ENCODE results near the gene NUDT14. TPM values are rescaled to one million over a fixed set of nuclear protein-coding genes. Genes with fewer than 3 reads are reported as not detected.

The NUDT14 gene
- total RNA-seq, 1 donor from 2014 or later: 77.4 TPM

- DNase-seq: no peak
Measured at GRCh38 chr14:105145381-105146180, 35.5 kb downstream of the NUDT14 start.

DNA sequence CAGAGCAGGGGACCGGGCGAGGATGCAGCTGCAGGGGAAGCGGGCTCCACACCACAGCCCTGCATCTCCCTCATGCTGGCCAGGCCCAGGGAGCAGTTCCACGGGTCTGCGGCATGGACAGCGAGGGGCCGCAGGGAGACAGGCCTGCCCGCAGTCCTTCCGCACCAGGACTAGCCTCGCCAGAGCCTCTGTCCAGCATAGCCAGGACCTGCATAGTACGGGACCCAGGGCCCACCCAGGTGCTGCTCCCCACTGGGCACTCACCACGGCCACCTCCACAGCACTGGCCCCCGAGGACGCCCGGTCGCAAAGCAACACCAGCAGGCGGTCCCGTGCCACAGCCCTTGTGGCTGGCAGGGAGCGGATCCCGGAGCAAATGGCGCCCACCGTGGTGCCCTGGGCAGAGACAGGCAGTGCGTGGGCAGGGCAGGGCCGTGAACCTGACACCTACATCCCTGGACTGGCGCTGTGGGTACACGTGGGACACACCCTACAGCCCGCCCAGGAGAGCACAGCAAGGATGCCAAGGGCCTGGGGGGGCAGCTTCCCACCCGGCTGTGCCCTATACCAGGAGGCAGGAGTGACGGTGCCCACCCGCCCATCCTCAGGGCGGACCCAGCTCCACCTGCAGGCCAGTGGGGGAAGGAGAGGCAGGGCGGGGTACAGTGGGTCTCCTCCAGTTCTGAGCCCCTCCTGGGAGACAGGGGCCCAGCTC is 36.3 kb downstream of the NUDT14 start:
- no peak for DNase-seq

GRCh38 chr14:105144026-105144665 is 37.0 kb downstream of the NUDT14 start:
- no peak for DNase-seq

- no peak for DNase-seq
Measured at GRCh38 chr14:105143451-105144025, 37.6 kb downstream of the NUDT14 start.

DNA sequence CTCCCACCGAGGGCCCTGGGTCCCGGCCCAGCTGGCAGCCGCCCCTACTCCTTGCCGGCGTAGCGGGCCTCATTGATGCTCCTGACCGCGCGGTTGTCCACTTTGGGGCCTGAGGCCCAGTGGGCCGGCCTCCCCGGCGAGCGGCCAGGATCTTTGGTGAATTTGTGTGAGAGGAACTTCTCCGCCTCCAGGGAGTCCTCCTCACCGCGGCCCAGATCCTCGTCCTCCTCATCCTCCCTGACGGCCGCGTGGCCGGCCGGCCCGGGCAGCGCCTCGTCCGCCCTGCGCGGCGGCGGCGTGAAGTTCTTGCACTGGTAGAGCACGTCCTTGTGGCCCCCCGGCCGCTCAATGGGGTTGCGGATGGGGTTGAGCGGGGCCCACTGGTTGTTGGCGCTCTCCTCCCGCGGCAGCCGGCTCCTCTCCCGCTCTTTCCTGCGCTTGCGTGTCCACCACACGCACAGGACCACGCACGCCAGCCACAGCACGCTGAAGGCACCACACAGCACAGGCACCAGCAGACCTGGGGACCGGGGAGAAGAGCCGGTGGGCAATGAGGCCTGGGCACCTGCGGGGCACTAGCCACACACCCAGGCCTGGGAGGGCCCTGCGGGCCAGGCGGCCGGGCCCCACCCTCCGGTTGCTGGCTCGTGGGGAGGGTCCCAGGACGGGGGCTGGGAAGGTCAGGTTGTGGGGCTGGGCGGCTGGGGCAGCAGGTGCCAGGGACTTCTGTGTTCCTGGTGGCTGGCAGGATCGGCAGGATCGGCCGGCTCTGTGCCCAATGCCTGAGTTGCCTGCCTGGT is 38.3 kb downstream of the NUDT14 start:
- no peak for DNase-seq

DNA sequence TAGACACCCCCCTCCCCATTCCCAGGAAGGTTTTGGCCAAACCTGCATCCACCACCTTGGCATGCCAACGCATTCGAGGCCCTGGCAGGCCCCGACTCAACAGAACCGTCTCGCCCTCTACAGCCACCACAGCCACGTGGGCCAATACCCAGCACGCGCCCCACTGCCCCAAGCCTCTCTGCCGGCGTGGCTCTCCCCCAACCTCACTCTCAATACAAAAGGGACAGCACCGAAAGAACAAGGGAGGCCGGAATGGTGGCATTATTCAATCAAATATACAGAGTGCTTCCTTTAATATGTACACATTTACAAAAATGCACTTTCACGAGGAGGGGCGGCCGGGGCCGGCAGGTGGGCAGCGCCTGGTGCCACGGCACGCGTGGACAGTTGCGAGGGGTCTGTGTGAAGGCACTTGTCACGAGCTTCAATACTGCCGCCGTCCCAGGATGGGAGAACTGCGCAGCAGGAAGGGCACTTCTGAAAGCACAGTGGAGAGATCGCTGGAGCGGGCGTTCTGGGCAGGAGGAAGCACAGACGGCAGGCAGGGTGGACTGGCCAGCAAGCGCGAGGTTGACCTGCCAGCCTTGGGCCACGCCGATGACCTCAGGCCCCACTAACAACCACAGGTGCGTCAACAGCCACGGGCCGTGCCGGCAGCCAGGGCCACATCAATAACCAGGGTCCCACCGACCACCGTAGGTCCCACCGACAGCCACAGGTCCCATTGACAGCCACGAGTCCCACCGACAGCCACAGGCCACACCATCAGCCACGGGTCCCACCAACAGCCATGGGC is 39.4 kb downstream of the NUDT14 start:
- no peak for DNase-seq

DNA sequence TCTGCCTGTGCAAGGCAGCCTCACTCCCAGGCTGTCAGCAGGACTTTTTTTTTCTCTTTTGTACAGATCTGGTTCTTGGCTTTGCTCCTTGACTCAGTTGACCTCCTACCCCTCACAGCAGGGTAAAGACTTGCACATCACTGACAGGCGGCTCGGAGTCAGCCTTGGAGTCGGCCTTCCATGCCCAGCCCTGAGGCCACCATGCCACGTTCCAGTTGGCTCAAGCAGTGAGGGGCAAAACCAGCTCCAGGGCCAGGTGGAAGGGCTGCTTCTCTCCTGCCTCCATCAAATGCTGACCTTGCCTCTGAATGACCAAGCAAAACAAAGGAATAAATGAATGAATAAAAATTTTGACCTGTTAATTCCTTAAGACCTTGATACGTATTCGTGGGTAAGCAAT is 40.1 kb downstream of the NUDT14 start:
- DNase-seq: no peak

GRCh38 chr14:105140581-105140980 is 40.5 kb downstream of the NUDT14 start:
- no peak for DNase-seq

GRCh38 chr14:105139831-105140239 is 41.3 kb downstream of the NUDT14 start:
- DNase-seq: no peak

DNA sequence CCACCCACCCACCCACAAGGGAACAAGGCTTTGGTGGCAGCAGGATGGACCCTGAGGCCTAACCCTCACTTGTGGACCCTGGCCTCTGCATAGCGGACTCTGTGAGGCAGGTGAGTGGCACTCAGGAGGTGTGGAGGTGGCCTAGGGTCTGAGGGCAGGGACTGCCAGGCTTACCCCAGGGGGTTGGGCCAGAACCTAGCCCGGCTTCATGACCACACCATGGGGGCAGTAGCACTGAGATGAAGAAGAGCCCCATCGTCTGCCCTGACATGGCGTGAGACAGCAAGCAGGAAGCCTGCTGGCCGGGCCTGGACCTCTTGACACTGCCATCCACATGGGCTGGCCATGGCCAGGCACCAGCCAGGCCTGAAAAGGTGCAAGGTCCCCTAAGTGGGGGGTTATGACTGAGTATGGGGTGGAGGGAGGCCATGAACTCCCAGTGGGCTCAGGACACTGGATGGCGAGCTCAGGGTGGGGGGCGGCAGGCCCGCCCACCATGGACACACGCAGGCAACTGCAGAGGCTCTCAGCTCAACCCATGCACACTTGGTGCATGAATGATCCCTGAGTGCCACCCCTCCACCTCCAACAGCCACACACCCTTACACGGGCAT is 41.8 kb downstream of the NUDT14 start:
- no peak for DNase-seq

DNA sequence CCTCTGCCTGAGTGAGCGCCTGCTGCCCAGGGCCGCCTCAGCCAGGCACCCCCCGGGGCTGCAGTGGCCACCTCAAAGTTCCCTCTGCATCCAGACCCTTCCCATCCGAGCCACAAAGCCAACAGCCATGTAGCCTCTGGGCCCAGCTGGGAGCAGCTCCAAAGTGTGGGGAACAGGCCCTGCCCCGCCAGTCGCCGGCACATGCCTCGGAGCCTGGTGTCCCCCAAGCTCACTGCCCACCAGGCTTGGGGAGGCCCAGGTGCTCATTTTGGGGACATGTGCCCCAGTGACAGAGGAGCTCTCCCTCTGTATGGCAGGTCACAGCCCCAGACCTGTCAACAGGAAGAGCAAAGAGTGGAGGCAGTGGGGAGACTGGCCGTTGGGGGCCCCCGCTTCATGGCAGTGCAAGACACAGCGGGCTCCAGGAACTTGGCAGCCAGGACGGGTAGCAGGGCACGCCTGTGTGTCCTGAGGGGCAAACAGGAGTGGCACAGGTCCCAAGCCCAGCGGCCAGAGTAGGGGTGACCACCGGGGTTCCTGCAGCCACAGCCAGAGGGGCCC is 42.5 kb downstream of the NUDT14 start:
- no peak for DNase-seq

- no peak for DNase-seq
Measured at GRCh38 chr14:105138021-105138541, 43.0 kb downstream of the NUDT14 start.

DNA sequence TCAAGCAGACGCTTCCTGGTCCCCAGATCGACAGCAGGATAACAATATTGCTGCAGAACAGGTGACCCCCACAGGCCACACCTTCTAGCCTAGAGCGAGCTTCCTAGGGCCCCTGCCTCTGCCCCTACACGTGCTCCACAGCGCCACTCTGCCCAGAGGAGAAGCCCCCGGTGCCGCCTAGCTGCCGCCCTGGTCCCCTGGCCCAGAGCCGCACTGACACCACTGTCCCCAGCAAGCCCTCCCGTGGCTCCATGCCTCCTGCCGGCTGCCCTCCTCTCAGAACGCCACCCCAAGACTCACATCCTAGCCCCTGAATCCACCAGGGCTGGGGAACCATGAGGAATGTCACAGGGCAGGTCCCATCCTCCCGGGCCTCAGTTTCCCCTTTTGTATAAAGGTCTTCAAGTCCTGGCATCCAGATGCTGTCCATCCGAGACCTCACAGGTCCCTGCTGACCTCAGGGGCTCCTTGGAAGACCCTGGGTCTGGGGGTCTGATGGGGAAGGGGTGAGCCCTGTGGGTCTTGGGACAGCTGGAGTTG is 43.6 kb downstream of the NUDT14 start:
- no peak for DNase-seq

GRCh38 chr14:105136401-105137322 is 44.5 kb downstream of the NUDT14 start:
- DNase-seq: no peak

- DNase-seq: no peak
Measured at GRCh38 chr14:105135700-105136395, 45.3 kb downstream of the NUDT14 start.

DNA sequence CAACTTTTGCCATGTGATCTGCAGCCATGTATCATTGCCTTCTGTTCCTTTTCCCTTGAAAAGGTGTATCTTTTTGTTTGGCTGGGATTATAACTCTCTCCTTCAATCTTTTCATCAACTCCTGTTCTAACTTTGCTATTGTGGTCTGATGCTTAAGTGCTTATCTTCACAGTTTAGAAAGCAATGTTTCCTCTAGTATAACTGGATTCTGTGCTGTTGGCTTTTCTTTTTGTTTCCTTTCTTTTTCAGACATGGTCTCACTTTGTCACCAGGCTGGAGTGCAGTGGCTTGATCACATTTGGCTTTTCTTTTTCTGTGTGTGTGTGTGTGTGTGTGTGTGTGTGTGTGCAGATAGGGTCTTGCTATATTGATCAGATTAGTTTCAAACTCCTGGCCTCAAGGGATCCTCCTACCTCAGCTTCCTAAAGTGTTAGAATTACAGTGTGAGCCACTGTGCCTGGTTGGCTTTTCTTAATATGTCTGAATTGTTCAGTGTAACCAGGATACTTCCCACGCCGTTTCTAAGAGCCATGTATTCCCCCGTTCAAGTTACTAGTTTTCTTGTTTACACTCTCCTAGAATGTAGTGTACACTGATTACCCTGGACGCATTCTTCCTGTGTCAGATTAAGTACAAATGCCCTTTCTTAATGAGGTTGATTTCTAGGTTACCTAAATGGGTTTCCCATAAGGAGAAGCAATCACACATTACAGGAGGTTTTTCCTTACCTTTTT is 48.0 kb downstream of the NUDT14 start:
- no peak for DNase-seq

DNA sequence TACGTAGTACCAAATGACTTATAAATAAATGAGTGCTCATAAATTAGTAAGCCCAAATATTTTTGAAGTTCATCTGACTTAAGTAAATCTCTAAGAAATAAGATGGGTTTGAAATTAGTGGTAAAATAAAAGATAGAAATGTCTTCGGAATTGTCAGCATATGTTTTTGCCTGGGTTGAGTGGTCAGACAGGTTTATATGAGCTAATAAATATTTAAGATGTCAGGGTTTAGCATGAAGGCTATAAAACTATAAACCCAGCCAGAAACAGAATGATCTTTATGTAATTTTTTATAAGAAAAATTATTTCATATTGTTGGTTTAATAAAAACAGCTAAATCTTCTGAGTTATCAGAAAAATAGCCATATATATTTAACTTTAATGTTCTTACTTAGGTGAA is 49.9 kb downstream of the NUDT14 start:
- DNase-seq: no peak

GRCh38 chr14:105128059-105128458 is 53.1 kb downstream of the NUDT14 start:
- no peak for DNase-seq

Measured in dermis blood vessel endothelial cell (primary cell).